ENCODE results near the gene DLEU7. TPM values are rescaled to one million over a fixed set of nuclear protein-coding genes. Genes with fewer than 3 reads are reported as not detected.

Gene DLEU7
- total RNA-seq, 2 experiments from 2014 or later, result not detected

GRCh38 chr13:50805805-50806204 lies 37.7 kb downstream of the DLEU7 start:
- POLR2A ChIA-PET, result no interaction called here
- intact Hi-C loops (cut with micrococcal nuclease), result loop anchor here (10.0 kb wide), 1 partner anchor 259 kb away; no protein-coding TSS in a partner anchor
- peaks cover 10% of the 10 kb centered on the region for H3K9me3 Mint-ChIP-seq
- peaks cover 3% of the 10 kb centered on the region for H3K27me3 Mint-ChIP-seq
- peaks cover 4% of the 10 kb centered on the region for H3K4me1 Mint-ChIP-seq (ENCODE audit: low read depth)
- CTCF ChIA-PET, result interaction anchor here (0.6 to 2.8 kb wide), 9 partner anchors 30 to 829 kb away, joined by 3 to 18 read pairs (median 3); no protein-coding TSS in a partner anchor
- no peak for DNase-seq
- no peak overlapping the region for H3K4me3 Mint-ChIP-seq
- H3K27ac Mint-ChIP-seq, result no peak overlapping the region
- H3K36me3 Mint-ChIP-seq, result no peaks in the 10 kb centered on the region

- H3K36me3 Mint-ChIP-seq, result no peaks in the 10 kb centered on the region
- peaks cover 10% of the 10 kb centered on the region for H3K9me3 Mint-ChIP-seq
- no peak overlapping the region for H3K4me3 Mint-ChIP-seq
- H3K4me1 Mint-ChIP-seq (ENCODE audit: low read depth), result peaks cover 4% of the 10 kb centered on the region
- H3K27ac Mint-ChIP-seq, result no peak overlapping the region
- ChIA-PET CTCF (interaction anchor here (0.6 to 2.4 kb wide), 25 partner anchors 8 to 1008 kb away, joined by 3 to 43 read pairs (median 4); no protein-coding TSS in a partner anchor), POLR2A (no interaction called here)
- peak; percentile 70 for DNase-seq
- H3K27me3 Mint-ChIP-seq, result peaks cover 1% of the 10 kb centered on the region
- intact Hi-C loops (cut with micrococcal nuclease), result loop anchor here (1.0 to 10.0 kb wide), 5 partner anchors 111 to 825 kb away; no protein-coding TSS in a partner anchor
Measured at GRCh38 chr13:50801087-50801931, 42.2 kb downstream of the DLEU7 start.

- ChIA-PET POLR2A (no interaction called here), CTCF (interaction anchor here (0.6 to 2.4 kb wide), 20 partner anchors 9 to 1235 kb away, joined by 3 to 43 read pairs (median 3); no protein-coding TSS in a partner anchor)
- Mint-ChIP-seq H3K4me1 (ENCODE audit: low read depth) (peaks cover 4% of the 10 kb centered on the region), H3K9me3 (peaks cover 3% of the 10 kb centered on the region), H3K4me3 (no peak overlapping the region), H3K27me3 (peaks cover 1% of the 10 kb centered on the region), H3K36me3 (no peaks in the 10 kb centered on the region), H3K27ac (no peak overlapping the region)
- DNase-seq, result no peak
- intact Hi-C loops (cut with micrococcal nuclease), result loop anchor here (5.0 to 10.0 kb wide), 2 partner anchors 265 to 268 kb away; no protein-coding TSS in a partner anchor
Measured at GRCh38 chr13:50800091-50800739, 43.3 kb downstream of the DLEU7 start.

GRCh38 chr13:50798923-50799322 lies 44.6 kb downstream of the DLEU7 start:
- Mint-ChIP-seq H3K4me3 (no peak overlapping the region), H3K4me1 (ENCODE audit: low read depth) (peaks cover 4% of the 10 kb centered on the region), H3K27me3 (peaks cover 1% of the 10 kb centered on the region), H3K36me3 (no peaks in the 10 kb centered on the region), H3K9me3 (no peaks in the 10 kb centered on the region), H3K27ac (no peak overlapping the region)
- no peak for DNase-seq
- CTCF ChIA-PET, result interaction anchor here (0.5 to 1.1 kb wide), 2 partner anchors 481 to 822 kb away, joined by 3 to 5 read pairs; no protein-coding TSS in a partner anchor
- intact Hi-C loops (cut with micrococcal nuclease), result no loop called here
- POLR2A ChIA-PET, result no interaction called here

GRCh38 chr13:50797091-50797490 lies 46.4 kb downstream of the DLEU7 start:
- Mint-ChIP-seq H3K4me1 (ENCODE audit: low read depth) (peaks cover 4% of the 10 kb centered on the region), H3K27ac (no peak overlapping the region), H3K27me3 (peaks cover 1% of the 10 kb centered on the region), H3K9me3 (no peaks in the 10 kb centered on the region), H3K36me3 (no peaks in the 10 kb centered on the region), H3K4me3 (no peak overlapping the region)
- ChIA-PET POLR2A (no interaction called here), CTCF (interaction anchor here (0.5 kb wide), 1 partner anchor 758 kb away, joined by 3 read pairs; no protein-coding TSS in a partner anchor)
- intact Hi-C loops (cut with micrococcal nuclease), result no loop called here
- no peak for DNase-seq

GRCh38 chr13:50796463-50796862 lies 47.0 kb downstream of the DLEU7 start:
- intact Hi-C loops (cut with micrococcal nuclease), result no loop called here
- ChIA-PET CTCF (no interaction called here), POLR2A (no interaction called here)
- H3K4me3 Mint-ChIP-seq, result no peak overlapping the region
- H3K4me1 Mint-ChIP-seq (ENCODE audit: low read depth), result peaks cover 3% of the 10 kb centered on the region
- H3K27ac Mint-ChIP-seq, result no peak overlapping the region
- H3K36me3 Mint-ChIP-seq, result no peaks in the 10 kb centered on the region
- no peaks in the 10 kb centered on the region for H3K9me3 Mint-ChIP-seq
- peaks cover 1% of the 10 kb centered on the region for H3K27me3 Mint-ChIP-seq
- no peak for DNase-seq

GRCh38 chr13:50794226-50794625 lies 49.3 kb downstream of the DLEU7 start:
- Mint-ChIP-seq H3K27ac (no peak overlapping the region), H3K27me3 (no peaks in the 10 kb centered on the region), H3K9me3 (no peaks in the 10 kb centered on the region), H3K36me3 (no peaks in the 10 kb centered on the region), H3K4me1 (ENCODE audit: low read depth) (no peaks in the 10 kb centered on the region), H3K4me3 (no peak overlapping the region)
- POLR2A ChIA-PET, result interaction anchor here (0.7 kb wide), 1 partner anchor 480 kb away, joined by 6 read pairs; no protein-coding TSS in a partner anchor
- intact Hi-C loops (cut with micrococcal nuclease), result no loop called here
- no peak for DNase-seq
- CTCF ChIA-PET, result no interaction called here

GRCh38 chr13:50793026-50793425 lies 50.5 kb downstream of the DLEU7 start:
- CTCF ChIA-PET, result no interaction called here

GRCh38 chr13:50788551-50789210 lies 54.8 kb downstream of the DLEU7 start:
- H3K27me3 Mint-ChIP-seq, result no peaks in the 10 kb centered on the region
- no peaks in the 10 kb centered on the region for H3K9me3 Mint-ChIP-seq
- no peaks in the 10 kb centered on the region for H3K36me3 Mint-ChIP-seq
- no peak for DNase-seq
- ChIA-PET POLR2A (no interaction called here), CTCF (no interaction called here)
- H3K4me3 Mint-ChIP-seq, result no peak overlapping the region
- H3K27ac Mint-ChIP-seq, result no peak overlapping the region
- H3K4me1 Mint-ChIP-seq (ENCODE audit: low read depth), result no peaks in the 10 kb centered on the region
- intact Hi-C loops (cut with micrococcal nuclease), result no loop called here

More at GRCh38 chr13:50793026-50793425, 50.5 kb downstream of the DLEU7 start:
- Mint-ChIP-seq H3K4me1 (ENCODE audit: low read depth) (no peaks in the 10 kb centered on the region), H3K27ac (no peak overlapping the region), H3K4me3 (no peak overlapping the region), H3K9me3 (no peaks in the 10 kb centered on the region), H3K36me3 (no peaks in the 10 kb centered on the region), H3K27me3 (no peaks in the 10 kb centered on the region)
- POLR2A ChIA-PET, result no interaction called here
- intact Hi-C loops (cut with micrococcal nuclease), result no loop called here
- no peak for DNase-seq

- no peaks in the 10 kb centered on the region for H3K27me3 Mint-ChIP-seq
- no peak overlapping the region for H3K27ac Mint-ChIP-seq
Measured at GRCh38 chr13:50787316-50788195, 55.9 kb downstream of the DLEU7 start.

GRCh38 chr13:50783717-50784290 lies 59.7 kb downstream of the DLEU7 start:
- ChIA-PET CTCF (interaction anchor here (1.3 kb wide), 2 partner anchors 30 to 805 kb away, joined by 3 to 4 read pairs; no protein-coding TSS in a partner anchor), POLR2A (no interaction called here)
- H3K27ac Mint-ChIP-seq, result no peak overlapping the region
- H3K27me3 Mint-ChIP-seq, result peaks cover 1% of the 10 kb centered on the region
- no peaks in the 10 kb centered on the region for H3K36me3 Mint-ChIP-seq
- H3K9me3 Mint-ChIP-seq, result no peaks in the 10 kb centered on the region
- H3K4me3 Mint-ChIP-seq, result no peak overlapping the region
- no peaks in the 10 kb centered on the region for H3K4me1 Mint-ChIP-seq (ENCODE audit: low read depth)
- no peak for DNase-seq
- intact Hi-C loops (cut with micrococcal nuclease), result no loop called here

More at GRCh38 chr13:50787316-50788195, 55.9 kb downstream of the DLEU7 start:
- H3K36me3 Mint-ChIP-seq, result no peaks in the 10 kb centered on the region
- intact Hi-C loops (cut with micrococcal nuclease), result no loop called here
- no peak overlapping the region for H3K4me3 Mint-ChIP-seq
- no peaks in the 10 kb centered on the region for H3K4me1 Mint-ChIP-seq (ENCODE audit: low read depth)
- no peaks in the 10 kb centered on the region for H3K9me3 Mint-ChIP-seq
- ChIA-PET POLR2A (no interaction called here), CTCF (no interaction called here)
- DNase-seq, result no peak
